ENCODE measurements around the gene LTBP2. TPM values are rescaled to one million over a fixed set of nuclear protein-coding genes. Genes with fewer than 3 reads are reported as not detected.

LTBP2 gene
- total RNA-seq, 1 experiment from 2014 or later = 1.5 TPM

DNA sequence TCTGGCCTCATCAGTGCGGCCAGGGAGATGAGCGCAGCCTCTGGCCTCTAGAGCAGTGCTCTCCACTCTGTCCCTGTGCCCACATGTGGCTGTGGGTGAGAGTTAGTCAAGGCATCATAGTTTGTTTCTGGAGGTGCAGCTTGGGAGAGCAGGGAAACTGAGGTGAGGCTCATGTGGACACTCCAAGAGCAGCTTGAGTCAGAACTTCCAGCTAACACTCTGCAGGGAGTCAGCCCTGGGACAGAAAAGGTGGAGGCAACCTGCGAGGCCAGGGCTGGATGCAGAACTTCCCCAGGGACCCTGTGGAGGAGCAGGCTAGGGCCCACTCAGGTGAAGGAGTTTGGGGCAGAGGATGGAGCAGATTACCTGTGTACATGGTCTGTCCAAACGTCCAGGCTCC, 107.6 kb downstream of the LTBP2 start:
- Histone ChIP-seq H3K4me1 (ENCODE audit: control insufficient read depth in 1 of 2, insufficient read depth in 2 of 2, low read length in 2 of 2) (peaks cover 0 to 15% of the 10 kb centered on the region in 2 experiments; a peak in 2 of 4 replicates), H3K4me2 (ENCODE audit: low read length) (no peak overlapping the region), H3K79me2 (ENCODE audit: insufficient read depth, low read length) (no peaks in the 10 kb centered on the region), H3K4me3 (replicated peaks in 1 of 2; ENCODE audit: low read depth in 1 of 2, low read length in 2 of 2) (no peak overlapping the region), H2AFZ (ENCODE audit: low read depth, low read length, poor library complexity, severe bottlenecking) (no peak overlapping the region), H4K20me1 (ENCODE audit: insufficient read depth) (no peaks in the 10 kb centered on the region), H3K27ac (ENCODE audit: low read depth, low read length) (no peak overlapping the region), H3K36me3 (ENCODE audit: control insufficient read depth in 1 of 2, insufficient read depth in 2 of 2, low read length in 2 of 2) (no peaks in the 10 kb centered on the region), H3K9ac (ENCODE audit: low read length) (no peak overlapping the region), H3K9me2 (ENCODE audit: insufficient read depth) (no peaks in the 10 kb centered on the region), H3K27me3 (ENCODE audit: insufficient read depth, low read length) (no peaks in the 10 kb centered on the region), H3K9me3 (ENCODE audit: control insufficient read depth in 1 of 2, insufficient read depth in 1 of 2, low read depth in 1 of 2, low read length in 2 of 2) (no peaks in the 10 kb centered on the region)
- BruUV-seq (replicated peaks) = no TSS peak
- ChIA-PET CTCF (interaction anchor here (2.1 kb wide), 1 partner anchor 11 kb away, joined by 10 read pairs; the partner anchor contains the start of genes ISCA2 and NPC2), POLR2A (no interaction called here), RAD21 (ENCODE audit: low non-redundant PET in 1 of 2, low total read pairs in 2 of 2, uncharacterized antibody in 2 of 2, unreplicated experiment in 2 of 2) (no interaction called here)
- TF ChIP-seq JUND (IDR thresholded peaks at IDR 0.05) (no peak), EGR1 (IDR thresholded peaks at IDR 0.05; ENCODE audit: low read depth) (no peak), EZH2phosphoT487 (IDR thresholded peaks at IDR 0.05; ENCODE audit: borderline replicate concordance) (no peak), CEBPB (IDR thresholded peaks at IDR 0.05; ENCODE audit: low read depth) (no peak), SIN3A (IDR thresholded peaks at IDR 0.05; ENCODE audit: low read depth) (no peak), POLR2AphosphoS5 (IDR thresholded peaks at IDR 0.05; ENCODE audit: low read depth, low read length) (no peak), ELF1 (IDR thresholded peaks at IDR 0.05; ENCODE audit: borderline replicate concordance, low read depth) (no peak), SP1 (IDR thresholded peaks at IDR 0.05; ENCODE audit: low read depth) (no peak), CBX3 (IDR thresholded peaks at IDR 0.05; ENCODE audit: low read depth) (no peak), ZFX (IDR thresholded peaks at IDR 0.05) (no peak), ZNF274 (IDR thresholded peaks at IDR 0.05; ENCODE audit: low read depth, low read length) (no peak), FOSL1 (IDR thresholded peaks at IDR 0.05; ENCODE audit: low read depth) (no peak), TCF7L2 (IDR thresholded peaks at IDR 0.05; ENCODE audit: borderline replicate concordance, extremely low read depth, insufficient read depth, insufficient read length) (no peak), POLR2A (IDR thresholded peaks at IDR 0.05; ENCODE audit: borderline replicate concordance, extremely low read depth, insufficient read depth, insufficient read length) (no peak), RAD21 (IDR thresholded peaks at IDR 0.05; ENCODE audit: low read depth) (no peak)
- TF ChIP-seq, protein P1, sequence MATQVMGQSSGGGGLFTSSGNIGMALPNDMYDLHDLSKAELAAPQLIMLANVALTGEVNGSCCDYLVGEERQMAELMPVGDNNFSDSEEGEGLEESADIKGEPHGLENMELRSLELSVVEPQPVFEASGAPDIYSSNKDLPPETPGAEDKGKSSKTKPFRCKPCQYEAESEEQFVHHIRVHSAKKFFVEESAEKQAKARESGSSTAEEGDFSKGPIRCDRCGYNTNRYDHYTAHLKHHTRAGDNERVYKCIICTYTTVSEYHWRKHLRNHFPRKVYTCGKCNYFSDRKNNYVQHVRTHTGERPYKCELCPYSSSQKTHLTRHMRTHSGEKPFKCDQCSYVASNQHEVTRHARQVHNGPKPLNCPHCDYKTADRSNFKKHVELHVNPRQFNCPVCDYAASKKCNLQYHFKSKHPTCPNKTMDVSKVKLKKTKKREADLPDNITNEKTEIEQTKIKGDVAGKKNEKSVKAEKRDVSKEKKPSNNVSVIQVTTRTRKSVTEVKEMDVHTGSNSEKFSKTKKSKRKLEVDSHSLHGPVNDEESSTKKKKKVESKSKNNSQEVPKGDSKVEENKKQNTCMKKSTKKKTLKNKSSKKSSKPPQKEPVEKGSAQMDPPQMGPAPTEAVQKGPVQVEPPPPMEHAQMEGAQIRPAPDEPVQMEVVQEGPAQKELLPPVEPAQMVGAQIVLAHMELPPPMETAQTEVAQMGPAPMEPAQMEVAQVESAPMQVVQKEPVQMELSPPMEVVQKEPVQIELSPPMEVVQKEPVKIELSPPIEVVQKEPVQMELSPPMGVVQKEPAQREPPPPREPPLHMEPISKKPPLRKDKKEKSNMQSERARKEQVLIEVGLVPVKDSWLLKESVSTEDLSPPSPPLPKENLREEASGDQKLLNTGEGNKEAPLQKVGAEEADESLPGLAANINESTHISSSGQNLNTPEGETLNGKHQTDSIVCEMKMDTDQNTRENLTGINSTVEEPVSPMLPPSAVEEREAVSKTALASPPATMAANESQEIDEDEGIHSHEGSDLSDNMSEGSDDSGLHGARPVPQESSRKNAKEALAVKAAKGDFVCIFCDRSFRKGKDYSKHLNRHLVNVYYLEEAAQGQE (IDR thresholded peaks at IDR 0.05; ENCODE audit: low read depth) = no peak
- TF ChIP-seq, protein P2, sequence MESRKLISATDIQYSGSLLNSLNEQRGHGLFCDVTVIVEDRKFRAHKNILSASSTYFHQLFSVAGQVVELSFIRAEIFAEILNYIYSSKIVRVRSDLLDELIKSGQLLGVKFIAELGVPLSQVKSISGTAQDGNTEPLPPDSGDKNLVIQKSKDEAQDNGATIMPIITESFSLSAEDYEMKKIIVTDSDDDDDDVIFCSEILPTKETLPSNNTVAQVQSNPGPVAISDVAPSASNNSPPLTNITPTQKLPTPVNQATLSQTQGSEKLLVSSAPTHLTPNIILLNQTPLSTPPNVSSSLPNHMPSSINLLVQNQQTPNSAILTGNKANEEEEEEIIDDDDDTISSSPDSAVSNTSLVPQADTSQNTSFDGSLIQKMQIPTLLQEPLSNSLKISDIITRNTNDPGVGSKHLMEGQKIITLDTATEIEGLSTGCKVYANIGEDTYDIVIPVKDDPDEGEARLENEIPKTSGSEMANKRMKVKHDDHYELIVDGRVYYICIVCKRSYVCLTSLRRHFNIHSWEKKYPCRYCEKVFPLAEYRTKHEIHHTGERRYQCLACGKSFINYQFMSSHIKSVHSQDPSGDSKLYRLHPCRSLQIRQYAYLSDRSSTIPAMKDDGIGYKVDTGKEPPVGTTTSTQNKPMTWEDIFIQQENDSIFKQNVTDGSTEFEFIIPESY (IDR thresholded peaks at IDR 0.05; ENCODE audit: extremely low read depth, insufficient replicate concordance, low read length) = no peak
- TF ChIP-seq, protein P3, sequence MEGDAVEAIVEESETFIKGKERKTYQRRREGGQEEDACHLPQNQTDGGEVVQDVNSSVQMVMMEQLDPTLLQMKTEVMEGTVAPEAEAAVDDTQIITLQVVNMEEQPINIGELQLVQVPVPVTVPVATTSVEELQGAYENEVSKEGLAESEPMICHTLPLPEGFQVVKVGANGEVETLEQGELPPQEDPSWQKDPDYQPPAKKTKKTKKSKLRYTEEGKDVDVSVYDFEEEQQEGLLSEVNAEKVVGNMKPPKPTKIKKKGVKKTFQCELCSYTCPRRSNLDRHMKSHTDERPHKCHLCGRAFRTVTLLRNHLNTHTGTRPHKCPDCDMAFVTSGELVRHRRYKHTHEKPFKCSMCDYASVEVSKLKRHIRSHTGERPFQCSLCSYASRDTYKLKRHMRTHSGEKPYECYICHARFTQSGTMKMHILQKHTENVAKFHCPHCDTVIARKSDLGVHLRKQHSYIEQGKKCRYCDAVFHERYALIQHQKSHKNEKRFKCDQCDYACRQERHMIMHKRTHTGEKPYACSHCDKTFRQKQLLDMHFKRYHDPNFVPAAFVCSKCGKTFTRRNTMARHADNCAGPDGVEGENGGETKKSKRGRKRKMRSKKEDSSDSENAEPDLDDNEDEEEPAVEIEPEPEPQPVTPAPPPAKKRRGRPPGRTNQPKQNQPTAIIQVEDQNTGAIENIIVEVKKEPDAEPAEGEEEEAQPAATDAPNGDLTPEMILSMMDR (IDR thresholded peaks at IDR 0.05 in 2 of 3, conservative IDR thresholded peaks at IDR 0.05 in 1 of 3; ENCODE audit: borderline replicate concordance in 1 of 3, insufficient read depth in 1 of 3, low read depth in 2 of 3, low read length in 2 of 3) = no peak
- TF ChIP-seq, protein P4, sequence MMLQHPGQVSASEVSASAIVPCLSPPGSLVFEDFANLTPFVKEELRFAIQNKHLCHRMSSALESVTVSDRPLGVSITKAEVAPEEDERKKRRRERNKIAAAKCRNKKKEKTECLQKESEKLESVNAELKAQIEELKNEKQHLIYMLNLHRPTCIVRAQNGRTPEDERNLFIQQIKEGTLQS (IDR thresholded peaks at IDR 0.05) = no peak
- intact Hi-C loops (cut with micrococcal nuclease) = no loop called here
- ATAC-seq = no peak
- no peak for DNase-seq (ENCODE audit: low read depth, low spot score)
